ENCODE measurements around the gene PTPN23.

PTPN23 gene

DNA sequence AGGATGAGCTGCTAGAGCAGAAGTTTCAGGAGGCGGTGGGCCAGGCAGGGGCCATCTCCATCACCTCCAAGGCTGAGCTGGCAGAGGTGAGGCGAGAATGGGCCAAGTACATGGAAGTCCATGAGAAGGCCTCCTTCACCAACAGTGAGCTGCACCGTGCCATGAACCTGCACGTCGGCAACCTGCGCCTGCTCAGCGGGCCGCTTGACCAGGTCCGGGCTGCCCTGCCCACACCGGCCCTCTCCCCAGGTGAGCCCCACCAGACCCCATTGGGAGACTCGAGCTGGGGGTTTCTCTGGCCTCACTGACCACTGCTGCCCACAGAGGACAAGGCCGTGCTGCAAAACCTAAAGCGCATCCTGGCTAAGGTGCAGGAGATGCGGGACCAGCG is 28.0 kb downstream of the PTPN23 start:
- H3K9ac ChIP-seq (ENCODE audit: low read length): no peak overlapping the region
- no peak overlapping the region for H3K27ac ChIP-seq (ENCODE audit: low read length)
- H3K27me3 ChIP-seq (ENCODE audit: control insufficient read depth, insufficient read depth, low read length): no peaks in the 10 kb centered on the region
- H3K4me1 ChIP-seq (ENCODE audit: control insufficient read depth, low read depth, low read length): no peaks in the 10 kb centered on the region
- H3K36me3 ChIP-seq (ENCODE audit: control insufficient read depth, low read depth, low read length): peaks cover 32% of the 10 kb centered on the region
- no peak overlapping the region for H3K4me3 ChIP-seq (ENCODE audit: low read length)
- no peaks in the 10 kb centered on the region for H3K9me3 ChIP-seq (ENCODE audit: control insufficient read depth, low read depth, low read length)

- no peaks in the 10 kb centered on the region for H3K4me1 ChIP-seq (ENCODE audit: control insufficient read depth, low read depth, low read length)
- no peak overlapping the region for H3K4me3 ChIP-seq (ENCODE audit: low read length)
- H3K9me3 ChIP-seq (ENCODE audit: control insufficient read depth, low read depth, low read length): no peaks in the 10 kb centered on the region
- H3K36me3 ChIP-seq (ENCODE audit: control insufficient read depth, low read depth, low read length): peaks cover 36% of the 10 kb centered on the region
- H3K27me3 ChIP-seq (ENCODE audit: control insufficient read depth, insufficient read depth, low read length): no peaks in the 10 kb centered on the region
- H3K27ac ChIP-seq (ENCODE audit: low read length): no peak overlapping the region
- no peak overlapping the region for H3K9ac ChIP-seq (ENCODE audit: low read length)
Measured at GRCh38 chr3:47409284-47409683, 28.5 kb downstream of the PTPN23 start.

DNA sequence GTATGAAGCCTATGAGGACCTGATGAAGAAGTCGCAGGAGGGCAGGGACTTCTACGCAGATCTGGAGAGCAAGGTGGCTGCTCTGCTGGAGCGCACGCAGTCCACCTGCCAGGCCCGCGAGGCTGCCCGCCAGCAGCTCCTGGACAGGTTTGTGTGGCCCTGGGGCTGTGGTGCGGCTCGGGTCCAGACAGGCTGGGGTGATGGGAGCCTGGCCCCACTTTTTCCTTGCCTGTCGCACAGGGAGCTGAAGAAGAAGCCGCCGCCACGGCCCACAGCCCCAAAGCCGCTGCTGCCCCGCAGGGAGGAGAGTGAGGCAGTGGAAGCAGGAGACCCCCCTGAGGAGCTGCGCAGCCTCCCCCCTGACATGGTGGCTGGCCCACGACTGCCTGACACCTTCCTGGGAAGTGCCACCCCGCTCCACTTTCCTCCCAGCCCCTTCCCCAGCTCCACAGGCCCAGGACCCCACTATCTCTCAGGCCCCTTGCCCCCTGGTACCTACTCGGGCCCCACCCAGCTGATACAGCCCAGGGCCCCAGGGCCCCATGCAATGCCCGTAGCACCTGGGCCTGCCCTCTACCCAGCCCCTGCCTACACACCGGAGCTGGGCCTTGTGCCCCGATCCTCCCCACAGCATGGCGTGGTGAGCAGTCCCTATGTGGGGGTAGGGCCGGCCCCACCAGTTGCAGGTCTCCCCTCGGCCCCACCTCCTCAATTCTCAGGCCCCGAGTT is 29.0 kb downstream of the PTPN23 start:
- Histone ChIP-seq H3K9ac (ENCODE audit: low read length) (no peak overlapping the region), H3K27ac (ENCODE audit: low read length) (no peak overlapping the region), H3K36me3 (ENCODE audit: control insufficient read depth, low read depth, low read length) (peaks cover 42% of the 10 kb centered on the region), H3K4me1 (ENCODE audit: control insufficient read depth, low read depth, low read length) (no peaks in the 10 kb centered on the region), H3K27me3 (ENCODE audit: control insufficient read depth, insufficient read depth, low read length) (no peaks in the 10 kb centered on the region), H3K9me3 (ENCODE audit: control insufficient read depth, low read depth, low read length) (no peaks in the 10 kb centered on the region), H3K4me3 (ENCODE audit: low read length) (no peak overlapping the region)

DNA sequence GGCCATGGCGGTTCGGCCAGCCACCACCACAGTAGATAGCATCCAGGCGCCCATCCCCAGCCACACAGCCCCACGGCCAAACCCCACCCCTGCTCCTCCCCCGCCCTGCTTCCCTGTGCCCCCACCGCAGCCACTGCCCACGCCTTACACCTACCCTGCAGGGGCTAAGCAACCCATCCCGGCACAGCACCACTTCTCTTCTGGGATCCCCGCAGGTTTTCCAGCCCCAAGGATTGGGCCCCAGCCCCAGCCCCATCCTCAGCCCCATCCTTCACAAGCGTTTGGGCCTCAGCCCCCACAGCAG is 29.5 kb downstream of the PTPN23 start:
- Histone ChIP-seq H3K9ac (ENCODE audit: low read length) (no peak overlapping the region), H3K4me3 (ENCODE audit: low read length) (no peak overlapping the region), H3K27ac (ENCODE audit: low read length) (no peak overlapping the region), H3K9me3 (ENCODE audit: control insufficient read depth, low read depth, low read length) (no peaks in the 10 kb centered on the region), H3K4me1 (ENCODE audit: control insufficient read depth, low read depth, low read length) (no peaks in the 10 kb centered on the region), H3K36me3 (ENCODE audit: control insufficient read depth, low read depth, low read length) (peaks cover 45% of the 10 kb centered on the region), H3K27me3 (ENCODE audit: control insufficient read depth, insufficient read depth, low read length) (no peaks in the 10 kb centered on the region)

GRCh38 chr3:47410801-47411646 is 30.2 kb downstream of the PTPN23 start:
- peaks cover 45% of the 10 kb centered on the region for H3K36me3 ChIP-seq (ENCODE audit: control insufficient read depth, low read depth, low read length)
- no peak overlapping the region for H3K4me3 ChIP-seq (ENCODE audit: low read length)
- no peaks in the 10 kb centered on the region for H3K4me1 ChIP-seq (ENCODE audit: control insufficient read depth, low read depth, low read length)

GRCh38 chr3:47411696-47412452 is 31.1 kb downstream of the PTPN23 start:
- no peak overlapping the region for H3K27ac ChIP-seq (ENCODE audit: low read length)
- H3K9ac ChIP-seq (ENCODE audit: low read length): no peak overlapping the region
- H3K4me3 ChIP-seq (ENCODE audit: low read length): no peak overlapping the region
- no peaks in the 10 kb centered on the region for H3K27me3 ChIP-seq (ENCODE audit: control insufficient read depth, insufficient read depth, low read length)
- no peaks in the 10 kb centered on the region for H3K4me1 ChIP-seq (ENCODE audit: control insufficient read depth, low read depth, low read length)
- H3K36me3 ChIP-seq (ENCODE audit: control insufficient read depth, low read depth, low read length): peaks cover 45% of the 10 kb centered on the region
- H3K9me3 ChIP-seq (ENCODE audit: control insufficient read depth, low read depth, low read length): no peaks in the 10 kb centered on the region

More at GRCh38 chr3:47410801-47411646, 30.2 kb downstream of the PTPN23 start:
- Histone ChIP-seq H3K27ac (ENCODE audit: low read length) (no peak overlapping the region), H3K9me3 (ENCODE audit: control insufficient read depth, low read depth, low read length) (no peaks in the 10 kb centered on the region), H3K27me3 (ENCODE audit: control insufficient read depth, insufficient read depth, low read length) (no peaks in the 10 kb centered on the region), H3K9ac (ENCODE audit: low read length) (no peak overlapping the region)

- peaks cover 45% of the 10 kb centered on the region for H3K36me3 ChIP-seq (ENCODE audit: control insufficient read depth, low read depth, low read length)
Measured at GRCh38 chr3:47412453-47412756, 31.6 kb downstream of the PTPN23 start.

DNA sequence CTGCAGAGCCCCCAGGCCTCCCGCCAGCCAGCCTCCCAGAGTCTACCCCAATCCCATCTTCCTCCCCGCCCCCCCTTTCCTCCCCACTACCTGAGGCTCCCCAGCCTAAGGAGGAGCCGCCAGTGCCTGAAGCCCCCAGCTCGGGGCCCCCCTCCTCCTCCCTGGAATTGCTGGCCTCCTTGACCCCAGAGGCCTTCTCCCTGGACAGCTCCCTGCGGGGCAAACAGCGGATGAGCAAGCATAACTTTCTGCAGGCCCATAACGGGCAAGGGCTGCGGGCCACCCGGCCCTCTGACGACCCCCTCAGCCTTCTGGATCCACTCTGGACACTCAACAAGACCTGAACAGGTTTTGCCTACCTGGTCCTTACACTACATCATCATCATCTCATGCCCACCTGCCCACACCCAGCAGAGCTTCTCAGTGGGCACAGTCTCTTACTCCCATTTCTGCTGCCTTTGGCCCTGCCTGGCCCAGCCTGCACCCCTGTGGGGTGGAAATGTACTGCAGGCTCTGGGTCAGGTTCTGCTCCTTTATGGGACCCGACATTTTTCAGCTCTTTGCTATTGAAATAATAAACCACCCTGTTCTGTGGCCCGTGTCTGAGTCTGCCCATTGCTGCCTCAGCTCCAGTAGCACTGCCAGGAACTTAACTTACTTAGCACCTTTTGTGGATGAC is 32.2 kb downstream of the PTPN23 start:
- Histone ChIP-seq H3K36me3 (ENCODE audit: control insufficient read depth, low read depth, low read length) (peaks cover 41% of the 10 kb centered on the region), H3K9ac (ENCODE audit: low read length) (no peak overlapping the region), H3K27ac (ENCODE audit: low read length) (no peak overlapping the region), H3K9me3 (ENCODE audit: control insufficient read depth, low read depth, low read length) (no peaks in the 10 kb centered on the region), H3K4me3 (ENCODE audit: low read length) (no peak overlapping the region), H3K4me1 (ENCODE audit: control insufficient read depth, low read depth, low read length) (no peaks in the 10 kb centered on the region), H3K27me3 (ENCODE audit: control insufficient read depth, insufficient read depth, low read length) (no peaks in the 10 kb centered on the region)

More at GRCh38 chr3:47412453-47412756, 31.6 kb downstream of the PTPN23 start:
- H3K9me3 ChIP-seq (ENCODE audit: control insufficient read depth, low read depth, low read length): no peaks in the 10 kb centered on the region
- H3K9ac ChIP-seq (ENCODE audit: low read length): no peak overlapping the region
- no peak overlapping the region for H3K4me3 ChIP-seq (ENCODE audit: low read length)
- H3K27me3 ChIP-seq (ENCODE audit: control insufficient read depth, insufficient read depth, low read length): no peaks in the 10 kb centered on the region
- no peaks in the 10 kb centered on the region for H3K4me1 ChIP-seq (ENCODE audit: control insufficient read depth, low read depth, low read length)
- no peak overlapping the region for H3K27ac ChIP-seq (ENCODE audit: low read length)

DNA sequence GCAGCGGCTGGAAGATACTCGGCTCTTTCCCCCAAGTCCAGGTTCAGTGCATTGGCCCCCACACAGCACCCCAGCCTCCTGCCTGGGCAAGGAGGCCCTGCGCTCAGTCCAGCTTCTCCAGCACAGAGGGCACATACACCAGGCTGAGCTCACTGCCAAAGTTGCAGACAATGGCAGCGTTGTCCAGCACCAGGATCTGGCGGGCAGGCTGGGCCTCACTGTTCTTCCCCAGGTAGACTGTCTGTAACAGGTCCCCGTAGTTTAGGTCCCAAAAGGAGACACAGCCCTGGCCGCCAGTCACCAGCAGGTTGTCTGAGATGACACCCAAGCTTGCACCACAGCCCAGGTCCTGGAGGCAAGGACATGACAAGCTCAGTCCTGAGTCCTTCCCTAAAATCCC is 32.9 kb downstream of the PTPN23 start:
- Histone ChIP-seq H3K4me3 (ENCODE audit: low read length) (no peak overlapping the region), H3K27ac (ENCODE audit: low read length) (no peak overlapping the region), H3K9me3 (ENCODE audit: control insufficient read depth, low read depth, low read length) (no peaks in the 10 kb centered on the region), H3K9ac (ENCODE audit: low read length) (no peak overlapping the region), H3K4me1 (ENCODE audit: control insufficient read depth, low read depth, low read length) (no peaks in the 10 kb centered on the region), H3K27me3 (ENCODE audit: control insufficient read depth, insufficient read depth, low read length) (no peaks in the 10 kb centered on the region), H3K36me3 (ENCODE audit: control insufficient read depth, low read depth, low read length) (peaks cover 41% of the 10 kb centered on the region)

DNA sequence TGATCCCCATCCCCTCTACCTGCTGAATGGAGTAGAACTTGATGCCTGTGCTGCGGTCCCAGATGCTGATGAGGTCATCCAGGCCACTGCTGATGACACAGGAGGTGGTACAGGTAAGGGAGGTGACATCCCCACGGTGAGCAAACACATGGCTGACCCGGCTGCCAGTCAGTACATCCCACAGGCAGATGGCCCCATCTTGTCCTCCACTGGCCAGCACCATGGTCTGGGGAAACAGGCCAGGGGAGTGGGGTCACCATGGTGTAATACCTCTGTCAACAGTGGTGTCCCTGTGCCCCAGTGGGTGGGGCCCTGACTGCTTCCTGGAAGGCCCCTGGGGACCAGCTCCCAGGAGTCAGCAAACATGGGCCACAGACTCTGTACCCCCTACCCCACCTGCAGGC is 33.3 kb downstream of the PTPN23 start:
- no peak overlapping the region for H3K27ac ChIP-seq (ENCODE audit: low read length)
- no peaks in the 10 kb centered on the region for H3K9me3 ChIP-seq (ENCODE audit: control insufficient read depth, low read depth, low read length)
- no peak overlapping the region for H3K9ac ChIP-seq (ENCODE audit: low read length)
- peaks cover 41% of the 10 kb centered on the region for H3K36me3 ChIP-seq (ENCODE audit: control insufficient read depth, low read depth, low read length)
- H3K4me1 ChIP-seq (ENCODE audit: control insufficient read depth, low read depth, low read length): no peaks in the 10 kb centered on the region
- no peaks in the 10 kb centered on the region for H3K27me3 ChIP-seq (ENCODE audit: control insufficient read depth, insufficient read depth, low read length)
- H3K4me3 ChIP-seq (ENCODE audit: low read length): no peak overlapping the region
